H54 (cell line): ENCODE results near the gene MET.
A peak's percentile ranks its signal among the peaks of the same experiment; 100 is the strongest.
"Not testable (repeated sequence)": the region's sequence is repeated elsewhere in the genome, so short reads cannot be mapped to it uniquely, and the experiment has no call there.

Source experiments
- DNase-seq: peaks from one replicate; pipeline ENCODE4 v3.0.0; 2011; ENCODE audit warnings: low spot score, mixed read lengths; ENCODE audit not compliant: insufficient read length
- FAIRE-seq: peaks from 3 replicates; lab custom pipeline; 2011; peaks lifted over from hg19 to GRCh38; lab: Jason Lieb, UNC
- POLR2A ChIP-seq: IDR thresholded peaks from 2 replicates; pipeline ENCODE4 v1.6.1; 2011; ENCODE audit warnings: low read depth, mild to moderate bottlenecking, low read length

Gene MET

GRCh38 chr7:116752305-116753074, 80.5 kb downstream of the MET start:
- FAIRE-seq (no peak), DNase-seq (no peak)
- no peak for TF ChIP-seq POLR2A

GRCh38 chr7:116753130-116753529, 81.1 kb downstream of the MET start:
- no peak for TF ChIP-seq POLR2A
- FAIRE-seq = no peak
- DNase-seq = no peak

- DNase-seq (no peak), FAIRE-seq (no peak)
- TF ChIP-seq POLR2A = no peak
Observed at GRCh38 chr7:116754186-116754585, 82.2 kb downstream of the MET start.

GRCh38 chr7:116757283-116757682, 85.3 kb downstream of the MET start:
- TF ChIP-seq POLR2A = no peak
- no peak for DNase-seq
- no peak for FAIRE-seq

GRCh38 chr7:116759642-116760041, 87.6 kb downstream of the MET start:
- not testable (repeated sequence) for FAIRE-seq, DNase-seq

- peak; percentile 53 for FAIRE-seq
- DNase-seq = no peak
- TF ChIP-seq POLR2A = no peak
Observed at GRCh38 chr7:116762971-116763370, 91.0 kb downstream of the MET start.

- TF ChIP-seq POLR2A = no peak
- peak; percentile 33 for FAIRE-seq
- no peak for DNase-seq
Observed at GRCh38 chr7:116763647-116764046, 91.7 kb downstream of the MET start.

- no peak for DNase-seq
- no peak for FAIRE-seq
- TF ChIP-seq POLR2A = no peak
Observed at GRCh38 chr7:116766881-116767280, 94.9 kb downstream of the MET start.

GRCh38 chr7:116769546-116769945, 97.5 kb downstream of the MET start:
- FAIRE-seq (no peak), DNase-seq (no peak)

GRCh38 chr7:116770941-116771340, 98.9 kb downstream of the MET start:
- no peak for DNase-seq
- FAIRE-seq = no peak
- no peak for TF ChIP-seq POLR2A

More at GRCh38 chr7:116769546-116769945, 97.5 kb downstream of the MET start:
- no peak for TF ChIP-seq POLR2A

- TF ChIP-seq POLR2A = no peak
- no peak for DNase-seq
- peak; percentile 30 for FAIRE-seq
Observed at GRCh38 chr7:116771640-116772039, 99.6 kb downstream of the MET start.

GRCh38 chr7:116772423-116772863, 100.4 kb downstream of the MET start:
- TF ChIP-seq POLR2A = no peak
- DNase-seq (peak; percentile 19), FAIRE-seq (peak; percentile 93)

GRCh38 chr7:116772926-116773749, 101.1 kb downstream of the MET start:
- TF ChIP-seq POLR2A = no peak
- peak; percentile 48 for FAIRE-seq
- no peak for DNase-seq

GRCh38 chr7:116776046-116776445, 104.0 kb downstream of the MET start:
- FAIRE-seq (no peak), DNase-seq (no peak)
- TF ChIP-seq POLR2A = no peak

GRCh38 chr7:116776610-116777289, 104.8 kb downstream of the MET start:
- no peak for TF ChIP-seq POLR2A
- FAIRE-seq (peak; percentile 48), DNase-seq (peak; percentile 29)
